ENCODE data around the gene GSTO1. TPM values are rescaled to one million over a fixed set of nuclear protein-coding genes. Genes with fewer than 3 reads are reported as not detected.

GSTO1 gene
- polyA plus RNA-seq, 1 donor (not counting 4 experiments of a cell fraction or from before 2014, with no cell fraction given) = 338 TPM

- Histone ChIP-seq H3K27me3 (ENCODE audit: control insufficient read depth, extremely low read depth, insufficient read depth, low read length) (no peaks in the 10 kb centered on the region), H3K4me3 (ENCODE audit: control insufficient read depth in 2 of 3, extremely low read depth in 1 of 3, insufficient read depth in 2 of 3, low read depth in 1 of 3, low read length in 3 of 3) (no peak overlapping the region), H3K36me3 (ENCODE audit: control insufficient read depth in 2 of 2, extremely low read depth in 1 of 2, insufficient read depth in 2 of 2, low read length in 2 of 2) (peaks cover 2 to 7% of the 10 kb centered on the region in 2 experiments), H3K9me1 (ENCODE audit: control insufficient read depth, extremely low read depth, insufficient read depth, low read length) (no peaks in the 10 kb centered on the region), H3K9me3 (ENCODE audit: control insufficient read depth, low read depth, low read length) (no peaks in the 10 kb centered on the region), H2AFZ (ENCODE audit: control insufficient read depth, low read length) (no peak overlapping the region), H3K9ac (ENCODE audit: control insufficient read depth, extremely low read depth, insufficient read depth, low read length) (no peak overlapping the region), H3K4me1 (ENCODE audit: control insufficient read depth, extremely low read depth, insufficient read depth, low read length) (peaks cover 12% of the 10 kb centered on the region), H3K79me2 (ENCODE audit: control insufficient read depth, insufficient read depth, low read length) (no peaks in the 10 kb centered on the region), H3K27ac (ENCODE audit: control insufficient read depth, insufficient read depth, low read length) (no peak overlapping the region), H3K4me2 (ENCODE audit: control insufficient read depth, extremely low read depth, insufficient read depth, low read depth, low read length) (no peak overlapping the region), H4K20me1 (ENCODE audit: control insufficient read depth, extremely low read depth, insufficient read depth, low read length) (no peaks in the 10 kb centered on the region)
- dilution Hi-C loops (cut with MboI; ENCODE audit: extremely low pct_ligation_motif_present, low sequenced_read_pairs) = no loop called here
- TF ChIP-seq EZH2 (IDR thresholded peaks at IDR 0.05; ENCODE audit: low read length) = no peak
- TF ChIP-seq CTCF (optimal IDR thresholded peaks at IDR 0.05 in 1 of 3, IDR thresholded peaks at IDR 0.05 in 1 of 3, conservative IDR thresholded peaks at IDR 0.05 in 1 of 3; ENCODE audit: extremely low read depth in 1 of 3, insufficient read depth in 2 of 3, low read length in 3 of 3) = peak in 1 of 3 experiments; percentile 4
- DNase-seq (ENCODE audit: low read depth, low spot score) (no peak), FAIRE-seq (no peak)
Observed at GRCh38 chr10:104300736-104301292, 46.1 kb downstream of the GSTO1 start.

- no peak overlapping the region for H3K9ac ChIP-seq (ENCODE audit: control insufficient read depth, extremely low read depth, insufficient read depth, low read length)
Observed at GRCh38 chr10:104301907-104302690, 47.4 kb downstream of the GSTO1 start.

More at GRCh38 chr10:104301907-104302690, 47.4 kb downstream of the GSTO1 start:
- Histone ChIP-seq H3K4me1 (ENCODE audit: control insufficient read depth, extremely low read depth, insufficient read depth, low read length) (peaks cover 15% of the 10 kb centered on the region), H3K79me2 (ENCODE audit: control insufficient read depth, insufficient read depth, low read length) (no peaks in the 10 kb centered on the region), H3K36me3 (ENCODE audit: control insufficient read depth in 2 of 2, extremely low read depth in 1 of 2, insufficient read depth in 2 of 2, low read length in 2 of 2) (peaks cover 2 to 7% of the 10 kb centered on the region in 2 experiments), H3K9me3 (ENCODE audit: control insufficient read depth, low read depth, low read length) (no peaks in the 10 kb centered on the region), H3K9me1 (ENCODE audit: control insufficient read depth, extremely low read depth, insufficient read depth, low read length) (no peaks in the 10 kb centered on the region), H3K4me3 (ENCODE audit: control insufficient read depth in 2 of 3, extremely low read depth in 1 of 3, insufficient read depth in 2 of 3, low read depth in 1 of 3, low read length in 3 of 3) (no peak overlapping the region), H3K4me2 (ENCODE audit: control insufficient read depth, extremely low read depth, insufficient read depth, low read depth, low read length) (no peak overlapping the region), H4K20me1 (ENCODE audit: control insufficient read depth, extremely low read depth, insufficient read depth, low read length) (no peaks in the 10 kb centered on the region), H3K27ac (ENCODE audit: control insufficient read depth, insufficient read depth, low read length) (no peak overlapping the region), H3K27me3 (ENCODE audit: control insufficient read depth, extremely low read depth, insufficient read depth, low read length) (no peaks in the 10 kb centered on the region), H2AFZ (ENCODE audit: control insufficient read depth, low read length) (no peak overlapping the region)
- FAIRE-seq (no peak), DNase-seq (ENCODE audit: low read depth, low spot score) (no peak)
- dilution Hi-C loops (cut with MboI; ENCODE audit: extremely low pct_ligation_motif_present, low sequenced_read_pairs) = no loop called here
- no peak for TF ChIP-seq CTCF (optimal IDR thresholded peaks at IDR 0.05 in 1 of 3, IDR thresholded peaks at IDR 0.05 in 1 of 3, conservative IDR thresholded peaks at IDR 0.05 in 1 of 3; ENCODE audit: extremely low read depth in 1 of 3, insufficient read depth in 2 of 3, low read length in 3 of 3)
- TF ChIP-seq EZH2 (IDR thresholded peaks at IDR 0.05; ENCODE audit: low read length) = no peak
